Testis (tissue), 3 donors: Measurements from ENCODE around the gene GBF1. TPM values are rescaled to one million over a fixed set of nuclear protein-coding genes. Genes with fewer than 3 reads are reported as not detected.

Experiments
- DNase-seq: peaks from one replicate; pipeline ENCODE4 v3.0.0-alpha.2; 2019
- H3K27ac ChIP-seq, 2 donors: fragments of 200-600 bp; sonication (generic); one replicate each; pipeline ENCODE4 v1.5.1; 2019
- H3K27me3 ChIP-seq: fragments of 200-600 bp; sonication (generic); one replicate; pipeline ENCODE4 v1.5.1; 2019
- H3K36me3 ChIP-seq: fragments of 200-600 bp; sonication (generic); one replicate; pipeline ENCODE4 v1.5.1; 2017; ENCODE audit warnings: low read depth; ENCODE audit errors: missing control alignments
- H3K4me1 ChIP-seq: fragments of 200-600 bp; sonication (generic); one replicate; pipeline ENCODE4 v1.5.1; 2019
- H3K4me3 ChIP-seq, 2 donors: fragments of 200-600 bp; sonication (generic); one replicate each; pipeline ENCODE4 v1.5.1; 2017 to 2019
- H3K9me3 ChIP-seq: fragments of 200-600 bp; sonication (generic); one replicate; pipeline ENCODE4 v1.5.1; 2017
- CTCF ChIP-seq, 3 experiments: fragments of 450-650 bp in 2 of 3; fragments of 200-600 bp in 1 of 3; sonication (generic) in 1 of 3; IDR thresholded peaks; one replicate each; pipeline ENCODE4 v1.5.1; 2016 to 2019; ENCODE audit warnings: antibody characterized with exemption in 3 of 3, mild to moderate bottlenecking in 2 of 3, moderate library complexity in 1 of 3
- POLR2A ChIP-seq: fragments of 450-650 bp; IDR thresholded peaks from one replicate; pipeline ENCODE4 v1.6.1; 2017; ENCODE audit warnings: antibody characterized with exemption, mild to moderate bottlenecking, moderate library complexity
- WGBS, 2 donors: methylation state at CpG; one replicate each; pipeline ENCODE4 v1.1.5; 2018; 5-methylcytosine and 5-hydroxymethylcytosine counted together
- intact Hi-C: fragments of 100-400 bp; cut with DNase I; formaldehyde crosslinking; loops from one replicate; pipeline ENCODE4 v1.15.1; 2023; ENCODE audit warnings: low total_unique reads
- polyA plus RNA-seq: library from polyadenylated mRNA; stranded (reverse); fragments of 350-450 nt; fragmentation: Illumina TruSeq; extraction: RNeasy Lipid Tissue Mini Kit (QIAGEN cat#74804); gene quantifications from one replicate; pipeline ENCODE4 v1.2.3, GENCODE V29; 2014; ENCODE audit warnings: low read depth, low replicate concordance; ENCODE audit not compliant: insufficient read depth
- total RNA-seq, 2 donors: library from RNA; depleted of rRNA; stranded (reverse); fragments of >200 nt; gene quantifications; one replicate each; pipeline ENCODE4 v1.2.3, GENCODE V29; 2016

GBF1 gene
- total and polyA plus RNA-seq, 3 donors from 2014 or later: 58.2 to 76.4 (median 72.1) TPM

GRCh38 chr10:102289840-102290239 lies 44.5 kb downstream of the GBF1 start:
- Histone ChIP-seq H3K4me3 (no peak overlapping the region), H3K36me3 (no peaks in the 10 kb centered on the region), H3K27me3 (no peaks in the 10 kb centered on the region), H3K27ac (no peak overlapping the region), H3K4me1 (no peaks in the 10 kb centered on the region), H3K9me3 (no peaks in the 10 kb centered on the region)
- intact Hi-C loops: no loop called here
- 91 to 95% methylated on average over 3 of the region's 3 CpGs for WGBS, 2 donors
- DNase-seq: no peak
- TF ChIP-seq POLR2A (no peak), CTCF (IDR thresholded peaks at IDR 0.05) (no peak)

- H3K27me3 ChIP-seq: no peaks in the 10 kb centered on the region
- TF ChIP-seq POLR2A: no peak
- TF ChIP-seq CTCF (IDR thresholded peaks at IDR 0.05): no peak
- H3K4me3 ChIP-seq: no peak overlapping the region
- no peak for DNase-seq
- H3K9me3 ChIP-seq: no peaks in the 10 kb centered on the region
- no peaks in the 10 kb centered on the region for H3K4me1 ChIP-seq
- 49 to 64% methylated on average over 4 of the region's 4 CpGs for WGBS, 2 donors
- intact Hi-C loops: no loop called here
- H3K27ac ChIP-seq: no peak overlapping the region
- no peaks in the 10 kb centered on the region for H3K36me3 ChIP-seq
Observed at GRCh38 chr10:102291221-102291905, 46.0 kb downstream of the GBF1 start.

- Histone ChIP-seq H3K27ac (no peak overlapping the region), H3K4me1 (no peaks in the 10 kb centered on the region), H3K4me3 (no peak overlapping the region), H3K9me3 (no peaks in the 10 kb centered on the region), H3K36me3 (no peaks in the 10 kb centered on the region), H3K27me3 (no peaks in the 10 kb centered on the region)
- DNase-seq: no peak
- intact Hi-C loops: no loop called here
- WGBS, 2 donors: 89 to 91% methylated on average over 1 of the region's 1 CpG
- TF ChIP-seq CTCF (IDR thresholded peaks at IDR 0.05) (no peak), POLR2A (no peak)
Observed at GRCh38 chr10:102297101-102297500, 51.8 kb downstream of the GBF1 start.

- Histone ChIP-seq H3K36me3 (no peaks in the 10 kb centered on the region), H3K4me1 (no peaks in the 10 kb centered on the region), H3K9me3 (no peaks in the 10 kb centered on the region), H3K27ac (no peak overlapping the region), H3K27me3 (no peaks in the 10 kb centered on the region), H3K4me3 (no peak overlapping the region)
- DNase-seq: no peak
- TF ChIP-seq CTCF (IDR thresholded peaks at IDR 0.05) (no peak), POLR2A (no peak)
- intact Hi-C loops: no loop called here
Observed at GRCh38 chr10:102298899-102299298, 53.6 kb downstream of the GBF1 start.

GRCh38 chr10:102299873-102300272 lies 54.5 kb downstream of the GBF1 start:
- H3K4me3 ChIP-seq: no peak overlapping the region
- H3K27ac ChIP-seq: no peak overlapping the region
- no peaks in the 10 kb centered on the region for H3K27me3 ChIP-seq
- DNase-seq: no peak
- intact Hi-C loops: no loop called here
- no peaks in the 10 kb centered on the region for H3K4me1 ChIP-seq
- H3K9me3 ChIP-seq: no peaks in the 10 kb centered on the region
- H3K36me3 ChIP-seq: no peaks in the 10 kb centered on the region
- TF ChIP-seq CTCF (IDR thresholded peaks at IDR 0.05) (no peak), POLR2A (no peak)
